Ovary (tissue), 9 donors: Measurements from ENCODE around the gene TSPAN7. TPM values are rescaled to one million over a fixed set of nuclear protein-coding genes. Genes with fewer than 3 reads are reported as not detected.

Experiments used
- DNase-seq, 5 donors: peaks; one replicate each; pipeline ENCODE4 v3.0.0-alpha.2; 2019 to 2020
- H3K27ac ChIP-seq, 2 donors: fragments of 200-600 bp; one replicate each; pipeline versions ENCODE4 v1.5.1 to v1.8.0; 2019 to 2022
- H3K27me3 ChIP-seq: fragments of 200-600 bp; one replicate; pipeline ENCODE4 v1.8.0; 2022
- H3K36me3 ChIP-seq: fragments of 200-600 bp; sonication (generic); one replicate; pipeline ENCODE4 v1.5.1; 2019
- H3K4me1 ChIP-seq: one replicate; pipeline ENCODE4 v1.8.1; 2013; ENCODE audit warnings: mild to moderate bottlenecking, moderate library complexity; ENCODE audit not compliant: insufficient read depth
- H3K4me3 ChIP-seq: fragments of 200-600 bp; sonication (generic); one replicate; pipeline ENCODE4 v1.5.1; 2017
- H3K9me3 ChIP-seq, 2 donors: fragments of 200-600 bp in 1 of 2; sonication (generic) in 1 of 2; one replicate each; pipeline versions ENCODE4 v1.5.1 to v1.8.1; 2013 to 2019; ENCODE audit warnings: mild to moderate bottlenecking in 1 of 2, moderate library complexity in 1 of 2
- EP300 ChIP-seq: sonication (generic); formaldehyde crosslinking; IDR thresholded peaks from one replicate; pipeline ENCODE4 v1.6.1; 2017; ENCODE audit warnings: antibody characterized with exemption
- POLR2A ChIP-seq: fragments of 450-650 bp; IDR thresholded peaks from one replicate; pipeline ENCODE4 v1.6.1; 2017; ENCODE audit warnings: antibody characterized with exemption, mild to moderate bottlenecking, moderate library complexity
- WGBS, 3 donors: extraction: QIAGEN DNeasy Blood & Tissue Kit in 1 of 3; methylation state at CpG; one replicate each; pipeline versions ENCODE4 v1.1.5 to v1.1.7; 2013 to 2017; 5-methylcytosine and 5-hydroxymethylcytosine counted together
- intact Hi-C, 4 donors: fragments of 100-400 bp; cut with DNase I; formaldehyde crosslinking; loops; one replicate each; pipeline versions ENCODE4 v1.11.0 to v1.15.1; 2022 to 2023
- polyA plus RNA-seq, 2 donors: library from polyadenylated mRNA; stranded (reverse); fragments of 200-250 nt in 1 of 2; fragments of 350-450 nt in 1 of 2; fragmentation: Illumina TruSeq in 1 of 2; extraction: RNeasy Lipid Tissue Mini Kit (QIAGEN cat#74804) in 1 of 2; gene quantifications; one replicate each; pipeline ENCODE4 v1.2.3, GENCODE V29; 2013 to 2014
- total RNA-seq, 7 donors: library from RNA; depleted of rRNA in 2 of 7; stranded (reverse); fragments of >200 nt in 2 of 7; fragmentation: NEBNext Ultra II Directional in 3 of 7; extraction: Animal tissue kit (Norgen Biotek cat#: 25700) in 3 of 7; gene quantifications; one replicate each; pipeline versions ENCODE4 v1.1.0 to v1.2.4, GENCODE V29; 2016 to 2023
- TF ChIP-seq, protein P1 (sequence below), 3 donors: fragments of 450-650 bp in 2 of 3; fragments of 200-600 bp in 1 of 3; IDR thresholded peaks; one replicate each; pipeline versions ENCODE4 v1.5.1 to v1.8.0; 2016 to 2022; ENCODE audit warnings: antibody characterized with exemption in 3 of 3, mild to moderate bottlenecking in 1 of 3
- donor health status: DM: no; HTN: no; CAD: no; lungs with moderate emphysema.
- donor health status: DM: no; HTN: no; CAD: no.
- donor health status: Bipolar disorder and iron deficiency.
- donor health status: DM: yes; HTN: yes; CAD: no.
- donor health status: DM: no; HTN: no; CAD: no.
- donor health status: DM: yes; HTN: yes; CAD: no.

Gene TSPAN7
- total and polyA plus RNA-seq, 9 donors, result 8.3 to 84.2 (median 19.5) TPM

DNA sequence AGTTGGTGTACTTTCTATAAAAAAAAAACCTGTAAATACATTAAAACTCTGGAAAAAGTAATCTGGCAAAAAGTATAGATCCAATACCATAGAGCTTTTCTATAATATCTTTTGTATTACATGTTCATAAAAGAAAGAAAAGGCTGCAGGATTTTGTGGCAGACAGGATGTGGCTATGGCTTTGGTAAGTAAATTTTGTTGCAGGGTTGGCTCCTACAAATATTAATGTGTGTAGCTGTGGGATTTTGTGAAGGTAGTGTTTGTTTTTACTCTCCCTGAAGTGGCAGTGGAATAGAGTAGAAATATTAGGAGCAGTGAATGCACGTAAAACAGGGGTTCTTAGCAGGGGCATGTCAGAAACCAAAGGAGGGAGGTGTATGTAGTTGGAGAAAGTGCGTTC lies 84.8 kb downstream of the TSPAN7 start:
- TF ChIP-seq EP300, result no peak
- TF ChIP-seq, protein P1, sequence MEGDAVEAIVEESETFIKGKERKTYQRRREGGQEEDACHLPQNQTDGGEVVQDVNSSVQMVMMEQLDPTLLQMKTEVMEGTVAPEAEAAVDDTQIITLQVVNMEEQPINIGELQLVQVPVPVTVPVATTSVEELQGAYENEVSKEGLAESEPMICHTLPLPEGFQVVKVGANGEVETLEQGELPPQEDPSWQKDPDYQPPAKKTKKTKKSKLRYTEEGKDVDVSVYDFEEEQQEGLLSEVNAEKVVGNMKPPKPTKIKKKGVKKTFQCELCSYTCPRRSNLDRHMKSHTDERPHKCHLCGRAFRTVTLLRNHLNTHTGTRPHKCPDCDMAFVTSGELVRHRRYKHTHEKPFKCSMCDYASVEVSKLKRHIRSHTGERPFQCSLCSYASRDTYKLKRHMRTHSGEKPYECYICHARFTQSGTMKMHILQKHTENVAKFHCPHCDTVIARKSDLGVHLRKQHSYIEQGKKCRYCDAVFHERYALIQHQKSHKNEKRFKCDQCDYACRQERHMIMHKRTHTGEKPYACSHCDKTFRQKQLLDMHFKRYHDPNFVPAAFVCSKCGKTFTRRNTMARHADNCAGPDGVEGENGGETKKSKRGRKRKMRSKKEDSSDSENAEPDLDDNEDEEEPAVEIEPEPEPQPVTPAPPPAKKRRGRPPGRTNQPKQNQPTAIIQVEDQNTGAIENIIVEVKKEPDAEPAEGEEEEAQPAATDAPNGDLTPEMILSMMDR (IDR thresholded peaks at IDR 0.05), result no peak
- no peak for TF ChIP-seq POLR2A
- H3K27me3 ChIP-seq, result no peaks in the 10 kb centered on the region
- H3K9me3 ChIP-seq, result no peaks in the 10 kb centered on the region
- H3K4me3 ChIP-seq, result no peak overlapping the region
- H3K27ac ChIP-seq, result no peak overlapping the region
- intact Hi-C loops, result no loop called here
- 70 to 77% (median 75%) methylated on average over 2 of the region's 2 CpGs for WGBS, 3 donors
- H3K36me3 ChIP-seq, result no peaks in the 10 kb centered on the region
- H3K4me1 ChIP-seq, result no peaks in the 10 kb centered on the region
- no peak for DNase-seq

DNA sequence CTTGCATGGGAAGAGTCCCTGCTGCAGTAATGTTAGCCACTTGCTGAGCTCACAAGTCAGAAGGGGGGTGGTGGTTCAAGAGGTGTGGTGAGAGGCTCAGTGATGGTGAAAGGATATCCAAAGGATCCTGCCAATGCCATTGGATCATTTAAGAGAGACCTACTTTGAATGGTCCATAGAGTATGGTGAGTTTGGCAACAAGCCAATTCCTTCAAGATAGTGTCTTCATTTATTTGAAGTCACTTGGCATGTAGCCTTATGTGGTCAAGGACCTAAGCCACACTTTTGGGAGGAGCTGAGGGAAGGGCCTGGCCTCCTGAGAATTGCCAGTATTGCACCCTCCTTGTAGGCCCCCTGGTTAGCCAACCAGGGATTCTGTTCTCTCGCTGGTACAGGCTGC lies 87.9 kb downstream of the TSPAN7 start:
- 89 to 100% (median 93%) methylated on average over 1 of the region's 1 CpG for WGBS, 3 donors

DNA sequence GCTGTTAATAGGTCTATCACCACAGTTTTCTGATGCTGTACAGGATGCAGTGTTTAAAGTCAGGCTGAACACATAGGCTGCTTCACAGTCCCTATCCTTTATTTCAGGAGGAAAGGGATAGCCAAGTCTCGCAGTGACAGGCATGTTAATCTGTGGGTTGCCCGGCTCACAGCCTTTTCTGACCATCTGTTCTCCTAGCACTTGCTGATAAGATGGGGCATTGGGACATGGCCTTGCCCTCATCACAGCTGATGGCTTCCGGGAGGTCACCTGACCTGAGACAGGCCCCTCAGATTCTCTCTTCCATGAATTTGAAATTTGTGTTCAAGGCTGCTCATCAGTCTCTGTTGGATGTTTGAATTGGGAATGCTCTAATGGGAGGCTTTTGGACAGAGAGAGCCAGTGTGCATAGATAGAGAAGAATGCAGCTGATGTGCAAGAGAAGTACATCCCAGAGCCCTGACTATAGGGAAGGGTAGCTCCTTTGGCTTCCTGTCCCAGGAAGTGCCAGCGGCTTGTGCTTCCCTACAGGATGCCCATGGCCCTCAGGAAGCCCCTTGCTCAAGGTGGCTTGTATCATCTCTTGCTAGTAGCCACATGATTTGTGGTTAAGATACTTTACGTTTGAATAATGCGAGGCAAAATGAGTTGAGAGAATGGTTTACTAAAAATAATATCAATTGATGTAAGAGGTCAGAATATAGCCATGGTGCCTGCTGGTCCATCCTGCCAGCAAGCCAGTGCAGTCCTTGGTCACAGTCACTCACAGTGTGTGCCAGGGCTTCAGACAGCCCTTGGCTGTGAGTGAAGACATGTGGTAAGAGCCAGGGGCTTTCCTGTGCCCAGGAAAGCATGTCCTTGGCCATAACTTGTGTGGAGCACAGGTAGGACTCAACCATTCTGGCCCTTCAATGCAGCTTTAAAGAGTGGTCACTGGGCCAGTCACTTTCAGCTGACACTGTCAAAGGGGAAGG lies 88.6 kb downstream of the TSPAN7 start:
- no peak overlapping the region for H3K27ac ChIP-seq
- no peaks in the 10 kb centered on the region for H3K27me3 ChIP-seq
- intact Hi-C loops, result loop anchor here in 1 of 4 donors (10.0 kb wide), 1 partner anchor 525 kb away; no protein-coding TSS in a partner anchor
- H3K36me3 ChIP-seq, result no peaks in the 10 kb centered on the region
- no peak for DNase-seq
- H3K9me3 ChIP-seq, result no peaks in the 10 kb centered on the region
- no peaks in the 10 kb centered on the region for H3K4me1 ChIP-seq
- TF ChIP-seq POLR2A, result no peak
- TF ChIP-seq, protein P1 (IDR thresholded peaks at IDR 0.05), result no peak
- no peak for TF ChIP-seq EP300
- WGBS, 3 donors, result 76 to 84% (median 78%) methylated on average over 5 to 6 of the region's 6 CpGs
- no peak overlapping the region for H3K4me3 ChIP-seq

More for the DNA sequence above, 87.9 kb downstream of the TSPAN7 start:
- no peak overlapping the region for H3K27ac ChIP-seq
- no peak overlapping the region for H3K4me3 ChIP-seq
- H3K9me3 ChIP-seq, result no peaks in the 10 kb centered on the region
- no peaks in the 10 kb centered on the region for H3K36me3 ChIP-seq
- no peaks in the 10 kb centered on the region for H3K4me1 ChIP-seq
- no peak for DNase-seq
- H3K27me3 ChIP-seq, result no peaks in the 10 kb centered on the region
- intact Hi-C loops, result no loop called here
- TF ChIP-seq EP300, result no peak
- no peak for TF ChIP-seq POLR2A
- TF ChIP-seq, protein P1 (IDR thresholded peaks at IDR 0.05), result no peak

DNA sequence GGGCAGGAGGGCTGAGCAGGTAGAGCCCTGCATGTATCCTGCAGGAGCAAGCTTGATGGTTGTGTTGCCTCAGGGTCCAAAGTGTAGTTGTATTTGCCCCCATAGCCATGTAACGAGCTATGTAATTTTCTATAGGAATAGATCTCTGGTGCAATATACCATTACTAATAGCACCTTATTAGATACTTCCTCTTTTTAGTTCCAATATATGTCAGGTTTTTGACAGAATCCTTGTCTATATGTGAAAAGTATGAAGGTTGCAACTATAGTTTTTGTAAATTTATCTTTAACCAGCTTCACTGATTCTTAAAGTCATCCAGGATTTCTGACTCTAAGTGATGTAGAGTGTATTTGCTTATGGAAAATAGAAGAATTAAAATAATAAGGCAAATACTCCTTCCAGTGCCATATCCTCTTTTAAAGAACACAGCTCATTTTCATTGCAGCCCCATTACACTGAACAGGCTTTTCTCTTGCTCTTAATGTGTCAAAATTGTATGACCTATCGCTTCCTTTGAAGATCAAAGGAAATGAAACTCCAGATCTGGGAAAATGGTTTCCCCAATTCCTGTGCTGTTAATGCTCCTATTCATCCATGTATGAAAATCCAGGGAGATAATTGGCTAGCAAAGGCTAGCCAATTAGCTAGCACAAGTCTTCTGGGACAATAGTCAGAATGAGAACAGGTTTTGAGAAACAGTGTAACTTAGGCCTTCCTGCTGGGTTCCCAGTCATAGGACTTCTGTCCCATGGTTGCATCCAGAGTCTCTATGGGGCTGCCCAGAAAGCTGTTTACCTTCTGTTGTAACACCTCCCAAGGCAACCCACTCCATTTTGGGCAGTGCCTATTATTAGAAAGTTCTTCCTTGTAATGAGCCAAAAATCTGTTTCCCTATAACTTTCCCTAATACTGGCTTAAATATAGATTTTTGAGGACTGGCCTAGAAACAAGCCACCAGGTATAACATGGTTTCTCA lies 90.6 kb downstream of the TSPAN7 start:
- H3K9me3 ChIP-seq, result no peaks in the 10 kb centered on the region
- no peak for DNase-seq
- intact Hi-C loops, result loop anchor here in 1 of 4 donors (10.0 kb wide), 1 partner anchor 527 kb away; no protein-coding TSS in a partner anchor
- TF ChIP-seq, protein P1 (IDR thresholded peaks at IDR 0.05), result no peak
- TF ChIP-seq POLR2A (no peak), EP300 (no peak)
- H3K36me3 ChIP-seq, result no peaks in the 10 kb centered on the region
- no peak overlapping the region for H3K27ac ChIP-seq
- H3K4me3 ChIP-seq, result no peak overlapping the region
- 81 to 89% (median 84%) methylated on average over 2 of the region's 2 CpGs for WGBS, 3 donors
- no peaks in the 10 kb centered on the region for H3K4me1 ChIP-seq
- H3K27me3 ChIP-seq, result no peaks in the 10 kb centered on the region
